DMS79 treated with DMSO at 0.1 percent for 48 hours (cell line): Measurements from ENCODE around the gene WDR45.

Experiments used
- DNase-seq: peaks from one replicate; lab custom pipeline; 2025; lab: John Stamatoyannopoulos, UW

The WDR45 gene

GRCh38 chrX:49073601-49074575 lies 5.8 kb downstream of the WDR45 start, which contains the start of gene PRAF2:
Gene PRAF2, minus strand, starts transcription at chrX:49074002. Its CDS starts 15 bp downstream, at chrX:49073987.
- DNase-seq = peak; percentile 76

GRCh38 chrX:49072712-49073095 lies 7.0 kb downstream of the WDR45 start:
- DNase-seq = no peak

GRCh38 chrX:49071877-49072711 lies 7.6 kb downstream of the WDR45 start:
- DNase-seq = peak; percentile 57

- DNase-seq = no peak
Observed at GRCh38 chrX:49070988-49071387, 8.7 kb downstream of the WDR45 start.

- no peak for DNase-seq
Observed at GRCh38 chrX:49069038-49069437, 10.6 kb downstream of the WDR45 start.

GRCh38 chrX:49067285-49068120 lies 12.2 kb downstream of the WDR45 start:
- no peak for DNase-seq

- DNase-seq = no peak
Observed at GRCh38 chrX:49066690-49067089, 13.0 kb downstream of the WDR45 start.

GRCh38 chrX:49066278-49066677 lies 13.4 kb downstream of the WDR45 start:
- DNase-seq = no peak

GRCh38 chrX:49064735-49065134 lies 15.0 kb downstream of the WDR45 start:
- DNase-seq = no peak

- DNase-seq = no peak
Observed at GRCh38 chrX:49064303-49064702, 15.4 kb downstream of the WDR45 start.

- no peak for DNase-seq
Observed at GRCh38 chrX:49063715-49064114, 16.0 kb downstream of the WDR45 start.

GRCh38 chrX:49061916-49062315 lies 17.8 kb downstream of the WDR45 start:
- DNase-seq = no peak

GRCh38 chrX:49061490-49061889 lies 18.2 kb downstream of the WDR45 start:
- DNase-seq = no peak

GRCh38 chrX:49060914-49061313 lies 18.8 kb downstream of the WDR45 start:
- no peak for DNase-seq

- DNase-seq = no peak
Observed at GRCh38 chrX:49059681-49060085, 20.0 kb downstream of the WDR45 start.

- no peak for DNase-seq
Observed at GRCh38 chrX:49059201-49059600, 20.5 kb downstream of the WDR45 start.

GRCh38 chrX:49058794-49059193 lies 20.9 kb downstream of the WDR45 start, which contains the start of gene CCDC120:
Gene CCDC120, plus strand, starts transcription at chrX:49058999. Its CDS starts 3,043 bp downstream, at chrX:49062042.
- no peak for DNase-seq

- DNase-seq = no peak
Observed at GRCh38 chrX:49054073-49054762, 25.5 kb downstream of the WDR45 start.

GRCh38 chrX:49053223-49054072 lies 26.2 kb downstream of the WDR45 start:
- peak; percentile 49 for DNase-seq

GRCh38 chrX:49043987-49044281 lies 35.8 kb downstream of the WDR45 start:
- no peak for DNase-seq
